K562 (cell line): ENCODE data around the gene SLC35D2. TPM values are rescaled to one million over a fixed set of nuclear protein-coding genes. Genes with fewer than 3 reads are reported as not detected.

ENCODE experiments used
- ASH1L ChIP-seq: fragments of 450-650 bp; IDR thresholded peaks from 2 replicates; pipeline ENCODE4 v1.6.1; 2018; ENCODE audit warnings: borderline replicate concordance, mild to moderate bottlenecking, low read depth; ENCODE audit not compliant: partially characterized antibody
- CTCF ChIP-seq, 3 experiments: IDR thresholded peaks in 2 of 3; conservative IDR thresholded peaks in 1 of 3; 2 replicates each; pipeline ENCODE4 v1.5.1; 2011 to 2012; ENCODE audit warnings: low read length in 3 of 3, mild to moderate bottlenecking in 3 of 3, control low read depth in 2 of 3, improper control_type of control experiment in 1 of 3, inconsistent platforms in 1 of 3, low read depth in 1 of 3, mixed read lengths in 1 of 3, moderate library complexity in 1 of 3; ENCODE audit not compliant: insufficient read depth in 2 of 3
- FOXP1 ChIP-seq: sonication (generic); formaldehyde crosslinking; IDR thresholded peaks from 2 replicates; pipeline ENCODE4 v1.8.0; 2022; ENCODE audit warnings: mild to moderate bottlenecking, missing genetic modification reagents
- GTF2A2 ChIP-seq: IDR thresholded peaks from 2 replicates; pipeline ENCODE4 v1.6.1; 2016; ENCODE audit warnings: mild to moderate bottlenecking, missing genetic modification characterization, missing compliant biosample characterization
- NFXL1 ChIP-seq: fragments of 450-650 bp; formaldehyde crosslinking; IDR thresholded peaks from 2 replicates; pipeline ENCODE4 v1.4.0; 2021; ENCODE audit warnings: mild to moderate bottlenecking
- RREB1 ChIP-seq: fragments of 250-450 bp; sonication (Bioruptor Pico); IDR thresholded peaks from 2 replicates; pipeline ENCODE4 v1.4.0; 2020
- SMARCA5 ChIP-seq: fragments of 450-650 bp; IDR thresholded peaks from 2 replicates; pipeline ENCODE4 v1.6.1; 2016
- ZFP1 ChIP-seq: fragments of 450-650 bp; formaldehyde crosslinking; IDR thresholded peaks from 2 replicates; pipeline ENCODE4 v1.4.0; 2020; ENCODE audit warnings: mild to moderate bottlenecking, mixed read lengths
- ZNF174 ChIP-seq: fragments of 250-450 bp; sonication (Bioruptor Pico); IDR thresholded peaks from 2 replicates; pipeline ENCODE4 v1.4.0; 2020; ENCODE audit warnings: mild to moderate bottlenecking
- ZNF707 ChIP-seq: fragments of 250-450 bp; sonication (Bioruptor Pico); conservative IDR thresholded peaks from 2 replicates; pipeline ENCODE4 v1.8.0; 2022; ENCODE audit warnings: inconsistent platforms, mild to moderate bottlenecking, moderate library complexity
- polyA plus RNA-seq, 8 experiments: library from polyadenylated mRNA; depleted of rRNA in 4 of 8; stranded (reverse) in 5 of 8; unstranded in 3 of 8; fragments of >200 nt; fragmentation: Nextera tagmentation in 2 of 8; fragmentation: Illumina TruSeq in 1 of 8; extraction: Ambion mirVana in 2 of 8; extraction: Trizol in 1 of 8; gene quantifications; 2 replicates each; pipeline versions ENCODE4 v1.2.1 to v1.2.3, GENCODE V29; 2011 to 2014; ENCODE audit warnings: inconsistent platforms in 1 of 8, missing spikeins in 1 of 8
- total RNA-seq, 7 experiments: library from RNA; depleted of rRNA in 6 of 7; stranded (reverse); fragments of >200 nt in 6 of 7; fragmentation: Illumina TruSeq in 2 of 7; extraction: Trizol in 2 of 7; gene quantifications; 2 replicates each; pipeline versions ENCODE4 v1.2.1 to v1.2.3, GENCODE V29; 2011 to 2021; ENCODE audit warnings: low replicate concordance in 1 of 7
- TF ChIP-seq, protein P1 (sequence below): sonication (generic); formaldehyde crosslinking; IDR thresholded peaks from 2 replicates; pipeline ENCODE4 v1.8.0; 2022; ENCODE audit warnings: mild to moderate bottlenecking, missing genetic modification reagents, borderline replicate concordance
- TF ChIP-seq, protein P2 (sequence below): fragments of 450-650 bp; formaldehyde crosslinking; conservative IDR thresholded peaks from 2 replicates; pipeline ENCODE4 v1.4.0; 2022; ENCODE audit warnings: mild to moderate bottlenecking, missing genetic modification characterization
- TF ChIP-seq, protein P3 (sequence below): fragments of 450-650 bp; formaldehyde crosslinking; IDR thresholded peaks from 2 replicates; pipeline ENCODE4 v1.4.0; 2022; ENCODE audit warnings: missing genetic modification characterization

The SLC35D2 gene
- total and polyA plus RNA-seq, 9 of the 15 experiments (the other 6 are each of a cell fraction or from before 2014, with no cell fraction given) = 2.9 to 14.9 (median 11.7) TPM

GRCh38 chr9:96420468-96421219, 37.1 kb upstream of the SLC35D2 start (continued):
- TF ChIP-seq RREB1 (peak; percentile 98), CTCF (IDR thresholded peaks at IDR 0.05 in 2 of 3, conservative IDR thresholded peaks at IDR 0.05 in 1 of 3; ENCODE audit: insufficient read depth in 2 of 3, low read depth in 1 of 3, low read length in 3 of 3) (no peak), ZNF174 (CRISPR knock-in tag) (peak; percentile 95), ZFP1 (CRISPR knock-in tag) (peak; percentile 91), SMARCA5 (0 out of 2 replicates have a peak, but pooled peaks have one; percentile 53), NFXL1 (CRISPR knock-in tag) (peak; percentile 98), ZNF707 (CRISPR knock-in tag) (peak; percentile 84), FOXP1 (CRISPR knock-in tag) (no peak), ASH1L (no peak), GTF2A2 (tag) (peak; percentile 98)
- TF ChIP-seq, protein P1, sequence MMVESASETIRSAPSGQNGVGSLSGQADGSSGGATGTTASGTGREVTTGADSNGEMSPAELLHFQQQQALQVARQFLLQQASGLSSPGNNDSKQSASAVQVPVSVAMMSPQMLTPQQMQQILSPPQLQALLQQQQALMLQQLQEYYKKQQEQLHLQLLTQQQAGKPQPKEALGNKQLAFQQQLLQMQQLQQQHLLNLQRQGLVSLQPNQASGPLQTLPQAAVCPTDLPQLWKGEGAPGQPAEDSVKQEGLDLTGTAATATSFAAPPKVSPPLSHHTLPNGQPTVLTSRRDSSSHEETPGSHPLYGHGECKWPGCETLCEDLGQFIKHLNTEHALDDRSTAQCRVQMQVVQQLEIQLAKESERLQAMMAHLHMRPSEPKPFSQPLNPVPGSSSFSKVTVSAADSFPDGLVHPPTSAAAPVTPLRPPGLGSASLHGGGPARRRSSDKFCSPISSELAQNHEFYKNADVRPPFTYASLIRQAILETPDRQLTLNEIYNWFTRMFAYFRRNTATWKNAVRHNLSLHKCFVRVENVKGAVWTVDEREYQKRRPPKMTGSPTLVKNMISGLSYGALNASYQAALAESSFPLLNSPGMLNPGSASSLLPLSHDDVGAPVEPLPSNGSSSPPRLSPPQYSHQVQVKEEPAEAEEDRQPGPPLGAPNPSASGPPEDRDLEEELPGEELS (CRISPR knock-in tag) = no peak
- TF ChIP-seq, protein P2, sequence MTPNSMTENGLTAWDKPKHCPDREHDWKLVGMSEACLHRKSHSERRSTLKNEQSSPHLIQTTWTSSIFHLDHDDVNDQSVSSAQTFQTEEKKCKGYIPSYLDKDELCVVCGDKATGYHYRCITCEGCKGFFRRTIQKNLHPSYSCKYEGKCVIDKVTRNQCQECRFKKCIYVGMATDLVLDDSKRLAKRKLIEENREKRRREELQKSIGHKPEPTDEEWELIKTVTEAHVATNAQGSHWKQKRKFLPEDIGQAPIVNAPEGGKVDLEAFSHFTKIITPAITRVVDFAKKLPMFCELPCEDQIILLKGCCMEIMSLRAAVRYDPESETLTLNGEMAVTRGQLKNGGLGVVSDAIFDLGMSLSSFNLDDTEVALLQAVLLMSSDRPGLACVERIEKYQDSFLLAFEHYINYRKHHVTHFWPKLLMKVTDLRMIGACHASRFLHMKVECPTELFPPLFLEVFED (CRISPR knock-in tag) = peak; percentile 98
- TF ChIP-seq, protein P3, sequence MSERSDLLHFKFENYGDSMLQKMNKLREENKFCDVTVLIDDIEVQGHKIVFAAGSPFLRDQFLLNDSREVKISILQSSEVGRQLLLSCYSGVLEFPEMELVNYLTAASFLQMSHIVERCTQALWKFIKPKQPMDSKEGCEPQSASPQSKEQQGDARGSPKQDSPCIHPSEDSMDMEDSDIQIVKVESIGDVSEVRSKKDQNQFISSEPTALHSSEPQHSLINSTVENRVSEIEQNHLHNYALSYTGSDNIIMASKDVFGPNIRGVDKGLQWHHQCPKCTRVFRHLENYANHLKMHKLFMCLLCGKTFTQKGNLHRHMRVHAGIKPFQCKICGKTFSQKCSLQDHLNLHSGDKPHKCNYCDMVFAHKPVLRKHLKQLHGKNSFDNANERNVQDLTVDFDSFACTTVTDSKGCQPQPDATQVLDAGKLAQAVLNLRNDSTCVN = peak; percentile 99
